Cardiac muscle cell (in vitro differentiated cells and primary cell): ENCODE results near the gene SHISA2. TPM values are rescaled to one million over a fixed set of nuclear protein-coding genes. Genes with fewer than 3 reads are reported as not detected.

ENCODE experiments used
- DNase-seq, 2 donors: peaks; one replicate each; pipeline versions ENCODE4 v3.0.0 to v3.0.0-alpha.2; 2010 to 2017; ENCODE audit warnings: low read depth in 1 of 2, low spot score in 1 of 2
- H3K27ac ChIP-seq: fragments of 200-600 bp; sonication (generic); 2 replicates; pipeline ENCODE4 v1.5.1; 2016
- H3K27me3 ChIP-seq: fragments of 200-600 bp; sonication (generic); 2 replicates; pipeline ENCODE4 v1.6.0; 2016; ENCODE audit warnings: control low read depth
- H3K36me3 ChIP-seq: fragments of 200-600 bp; sonication (generic); 2 replicates; pipeline ENCODE4 v1.5.1; 2016; ENCODE audit warnings: control low read depth
- H3K4me1 ChIP-seq: fragments of 200-600 bp; sonication (generic); 2 replicates; pipeline ENCODE4 v1.8.1; 2017; ENCODE audit warnings: low read depth, mild to moderate bottlenecking, mixed run types
- H3K4me3 ChIP-seq: fragments of 200-600 bp; sonication (generic); 2 replicates; pipeline ENCODE4 v1.5.1; 2016; ENCODE audit warnings: mild to moderate bottlenecking
- H3K9me3 ChIP-seq: fragments of 200-600 bp; sonication (generic); 2 replicates; pipeline ENCODE4 v1.5.1; 2017; ENCODE audit warnings: low read depth, mild to moderate bottlenecking, control low read depth
- CTCF ChIP-seq: IDR thresholded peaks from 2 replicates; pipeline ENCODE4 v1.5.1; 2012; ENCODE audit warnings: low read depth, mild to moderate bottlenecking, low read length
- polyA plus RNA-seq: library from polyadenylated mRNA; unstranded; fragments of >200 nt; fragmentation: Nextera tagmentation; extraction: Ambion mirVana; gene quantifications from 2 replicates; pipeline ENCODE4 v1.2.1, GENCODE V29; 2016
- total RNA-seq: library from RNA; depleted of rRNA; stranded (reverse); fragments of >200 nt; gene quantifications from 2 replicates; pipeline ENCODE4 v1.2.3, GENCODE V29; 2016

The SHISA2 gene
- total and polyA plus RNA-seq, 2 experiments from 2014 or later: 11.8 to 26.1 TPM

DNA sequence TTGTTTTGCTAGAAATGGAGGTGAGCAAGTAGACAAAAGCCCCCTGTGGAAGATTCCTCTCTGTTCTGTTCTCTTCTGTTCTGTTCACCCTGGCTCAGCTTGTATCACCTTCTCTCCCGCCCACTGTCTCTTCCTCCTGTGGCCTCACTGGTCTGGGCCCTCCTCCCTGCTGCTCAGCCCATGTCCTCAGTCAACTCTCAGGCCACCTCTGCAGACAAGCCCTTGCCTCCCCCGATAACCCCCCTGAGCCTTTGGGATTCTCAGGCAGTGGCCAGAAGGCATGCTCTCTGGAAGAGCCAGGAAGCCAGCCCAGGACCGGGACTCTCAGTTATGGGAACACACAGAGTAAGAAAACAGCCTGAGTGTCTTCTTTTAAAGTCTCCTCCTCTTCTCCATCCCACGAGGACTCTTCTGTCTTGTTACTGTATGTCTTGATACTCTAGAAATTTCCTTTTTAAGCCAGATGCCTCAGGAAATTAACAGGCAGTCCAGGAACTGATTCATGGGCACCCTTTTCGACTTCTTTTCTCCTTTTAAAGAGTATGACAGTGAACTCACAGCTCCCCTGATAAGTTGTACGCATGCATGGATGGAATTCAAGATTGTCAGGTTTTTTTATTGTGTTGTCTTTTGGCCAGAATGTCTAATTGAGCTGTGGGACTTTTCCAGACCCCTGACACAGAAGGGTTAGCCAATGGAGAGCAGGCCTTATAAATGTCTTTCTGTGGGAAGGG lies 33.7 kb downstream of the SHISA2 start:
- H3K4me3 ChIP-seq: no peak overlapping the region
- no peaks in the 10 kb centered on the region for H3K9me3 ChIP-seq
- peaks cover 27% of the 10 kb centered on the region for H3K4me1 ChIP-seq
- no peaks in the 10 kb centered on the region for H3K36me3 ChIP-seq
- H3K27me3 ChIP-seq: no peaks in the 10 kb centered on the region
- TF ChIP-seq CTCF: no peak
- peak in 1 of 2 donors; percentile 41 for DNase-seq
- no peak overlapping the region for H3K27ac ChIP-seq

- no peak overlapping the region for H3K27ac ChIP-seq
- peaks cover 22% of the 10 kb centered on the region for H3K4me1 ChIP-seq
- H3K27me3 ChIP-seq: no peaks in the 10 kb centered on the region
- no peak for TF ChIP-seq CTCF
- no peak overlapping the region for H3K4me3 ChIP-seq
- no peaks in the 10 kb centered on the region for H3K9me3 ChIP-seq
- DNase-seq: peak in 1 of 2 donors; percentile 54
- no peaks in the 10 kb centered on the region for H3K36me3 ChIP-seq
Observed at GRCh38 chr13:26017196-26017921, 34.5 kb downstream of the SHISA2 start.

DNA sequence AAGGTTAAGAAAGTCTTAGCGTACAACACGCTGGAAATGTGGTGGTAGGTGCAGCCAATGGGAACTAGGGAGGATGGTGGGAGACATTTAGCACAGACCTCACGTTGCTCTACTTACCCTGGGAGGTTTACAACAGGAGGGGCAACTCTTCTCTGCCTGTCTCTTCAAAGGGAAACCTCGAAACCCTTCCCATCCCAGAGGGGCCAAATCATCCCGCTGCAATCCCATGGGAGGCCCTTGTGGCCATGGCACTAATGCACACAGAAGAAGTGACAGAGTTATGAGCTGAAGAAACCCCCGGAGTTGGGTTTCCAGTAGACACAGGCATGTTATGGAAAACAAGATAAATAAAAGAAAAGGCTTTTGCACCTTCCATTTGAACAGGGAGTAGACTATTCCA lies 35.6 kb downstream of the SHISA2 start:
- Histone ChIP-seq H3K36me3 (no peaks in the 10 kb centered on the region), H3K9me3 (no peaks in the 10 kb centered on the region), H3K4me3 (no peak overlapping the region), H3K27me3 (no peaks in the 10 kb centered on the region), H3K4me1 (peaks cover 10% of the 10 kb centered on the region), H3K27ac (no peak overlapping the region)
- no peak for TF ChIP-seq CTCF
- no peak for DNase-seq

DNA sequence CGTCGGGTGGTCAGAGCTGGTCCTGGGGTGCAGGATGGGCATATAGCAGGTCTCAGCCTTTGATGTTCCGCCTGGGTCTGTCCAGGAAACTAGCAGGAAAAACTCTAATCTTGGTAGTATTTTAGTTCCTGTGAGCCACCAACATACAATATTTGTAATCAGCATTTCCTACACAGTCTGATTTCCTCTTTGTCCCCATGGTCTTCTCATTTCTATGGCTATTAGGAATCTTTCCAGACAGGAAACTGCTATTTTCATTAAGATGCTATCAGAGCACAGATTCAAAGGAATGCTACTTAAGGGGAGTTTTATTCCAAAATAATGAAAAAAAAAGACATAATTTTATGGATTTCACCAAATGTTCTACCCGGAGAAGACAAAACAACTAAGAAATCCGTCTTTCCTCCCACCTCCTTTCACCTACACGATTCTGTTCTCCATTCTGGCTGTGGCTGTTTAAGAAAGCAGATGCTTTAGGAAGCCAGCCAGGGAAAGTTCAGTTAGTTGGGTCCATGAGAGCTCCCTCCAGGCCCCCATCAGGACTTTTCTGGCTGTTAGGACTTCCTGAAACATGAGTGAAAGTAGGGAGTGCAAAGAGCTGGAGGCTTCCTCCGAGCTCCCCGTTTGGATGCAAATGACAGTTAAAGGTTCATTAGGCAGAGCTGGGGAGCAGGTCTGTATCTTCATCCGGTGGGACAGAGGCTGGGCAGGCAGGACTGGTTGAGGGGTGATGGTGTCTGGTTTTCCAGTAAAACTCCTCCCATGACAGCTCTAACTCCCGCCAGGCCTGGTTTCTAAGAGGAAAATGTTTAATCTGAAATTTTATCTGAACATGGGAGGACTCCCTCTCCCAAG lies 36.3 kb downstream of the SHISA2 start:
- Histone ChIP-seq H3K27me3 (no peaks in the 10 kb centered on the region), H3K9me3 (no peaks in the 10 kb centered on the region), H3K36me3 (no peaks in the 10 kb centered on the region), H3K27ac (no peak overlapping the region), H3K4me3 (no peak overlapping the region), H3K4me1 (peaks cover 8% of the 10 kb centered on the region)
- no peak for DNase-seq
- TF ChIP-seq CTCF: no peak

GRCh38 chr13:26012995-26013394 lies 38.8 kb downstream of the SHISA2 start:
- Histone ChIP-seq H3K27me3 (no peaks in the 10 kb centered on the region), H3K4me1 (no peaks in the 10 kb centered on the region), H3K4me3 (no peak overlapping the region), H3K9me3 (no peaks in the 10 kb centered on the region), H3K36me3 (no peaks in the 10 kb centered on the region), H3K27ac (no peak overlapping the region)
- no peak for TF ChIP-seq CTCF
- DNase-seq: no peak
